ENCODE data around the gene KATNAL1.

DNA sequence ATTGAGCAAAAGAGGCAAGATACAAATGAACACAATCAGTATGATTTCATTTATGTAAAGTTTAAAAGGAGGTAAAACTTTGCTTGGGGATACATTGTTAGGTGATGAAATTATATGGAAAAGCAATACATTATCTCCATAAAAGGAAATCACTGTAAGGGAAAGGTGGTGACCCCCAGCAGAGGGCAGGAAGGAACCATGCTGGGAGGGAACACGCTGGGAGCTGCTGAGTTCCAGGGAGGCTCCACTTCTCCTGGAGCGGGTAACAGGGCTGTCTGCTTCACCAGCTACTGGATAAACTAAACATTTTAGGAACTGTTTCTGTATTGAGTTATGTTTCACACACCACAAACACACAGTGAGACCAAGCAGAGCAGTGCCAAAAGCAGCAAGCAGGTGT lies 91.2 kb downstream of the KATNAL1 start:
- TF ChIP-seq RCOR1 (IDR thresholded peaks at IDR 0.05; ENCODE audit: insufficient replicate concordance, low read length) = no peak
- TF ChIP-seq CEBPB (IDR thresholded peaks at IDR 0.05; ENCODE audit: low read depth, low read length) = no peak
- TF ChIP-seq, protein P1, sequence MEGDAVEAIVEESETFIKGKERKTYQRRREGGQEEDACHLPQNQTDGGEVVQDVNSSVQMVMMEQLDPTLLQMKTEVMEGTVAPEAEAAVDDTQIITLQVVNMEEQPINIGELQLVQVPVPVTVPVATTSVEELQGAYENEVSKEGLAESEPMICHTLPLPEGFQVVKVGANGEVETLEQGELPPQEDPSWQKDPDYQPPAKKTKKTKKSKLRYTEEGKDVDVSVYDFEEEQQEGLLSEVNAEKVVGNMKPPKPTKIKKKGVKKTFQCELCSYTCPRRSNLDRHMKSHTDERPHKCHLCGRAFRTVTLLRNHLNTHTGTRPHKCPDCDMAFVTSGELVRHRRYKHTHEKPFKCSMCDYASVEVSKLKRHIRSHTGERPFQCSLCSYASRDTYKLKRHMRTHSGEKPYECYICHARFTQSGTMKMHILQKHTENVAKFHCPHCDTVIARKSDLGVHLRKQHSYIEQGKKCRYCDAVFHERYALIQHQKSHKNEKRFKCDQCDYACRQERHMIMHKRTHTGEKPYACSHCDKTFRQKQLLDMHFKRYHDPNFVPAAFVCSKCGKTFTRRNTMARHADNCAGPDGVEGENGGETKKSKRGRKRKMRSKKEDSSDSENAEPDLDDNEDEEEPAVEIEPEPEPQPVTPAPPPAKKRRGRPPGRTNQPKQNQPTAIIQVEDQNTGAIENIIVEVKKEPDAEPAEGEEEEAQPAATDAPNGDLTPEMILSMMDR (conservative IDR thresholded peaks at IDR 0.05; ENCODE audit: low read depth, low read length) = no peak
- no peak for TF ChIP-seq SMC3 (IDR thresholded peaks at IDR 0.05; ENCODE audit: low read depth, low read length)
- TF ChIP-seq RAD21 (IDR thresholded peaks at IDR 0.05; ENCODE audit: low read length) = no peak
- no peak for TF ChIP-seq MXI1 (IDR thresholded peaks at IDR 0.05; ENCODE audit: borderline replicate concordance, low read depth, low read length)
- TF ChIP-seq, protein P2, sequence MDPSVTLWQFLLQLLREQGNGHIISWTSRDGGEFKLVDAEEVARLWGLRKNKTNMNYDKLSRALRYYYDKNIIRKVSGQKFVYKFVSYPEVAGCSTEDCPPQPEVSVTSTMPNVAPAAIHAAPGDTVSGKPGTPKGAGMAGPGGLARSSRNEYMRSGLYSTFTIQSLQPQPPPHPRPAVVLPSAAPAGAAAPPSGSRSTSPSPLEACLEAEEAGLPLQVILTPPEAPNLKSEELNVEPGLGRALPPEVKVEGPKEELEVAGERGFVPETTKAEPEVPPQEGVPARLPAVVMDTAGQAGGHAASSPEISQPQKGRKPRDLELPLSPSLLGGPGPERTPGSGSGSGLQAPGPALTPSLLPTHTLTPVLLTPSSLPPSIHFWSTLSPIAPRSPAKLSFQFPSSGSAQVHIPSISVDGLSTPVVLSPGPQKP (IDR thresholded peaks at IDR 0.05; ENCODE audit: borderline replicate concordance, low read depth, low read length) = no peak
- no peak for TF ChIP-seq POLR2A (IDR thresholded peaks at IDR 0.05; ENCODE audit: low read depth, low read length)

All from IMR-90 (cell line).